Raji (cell line): ENCODE measurements around the gene NAPSA.

Experiments
- POLR2A ChIP-seq: IDR thresholded peaks from 2 replicates; pipeline ENCODE4 v1.6.1; 2011; ENCODE audit warnings: low read depth, low read length, control low read depth; ENCODE audit not compliant: insufficient read depth

The NAPSA gene

DNA sequence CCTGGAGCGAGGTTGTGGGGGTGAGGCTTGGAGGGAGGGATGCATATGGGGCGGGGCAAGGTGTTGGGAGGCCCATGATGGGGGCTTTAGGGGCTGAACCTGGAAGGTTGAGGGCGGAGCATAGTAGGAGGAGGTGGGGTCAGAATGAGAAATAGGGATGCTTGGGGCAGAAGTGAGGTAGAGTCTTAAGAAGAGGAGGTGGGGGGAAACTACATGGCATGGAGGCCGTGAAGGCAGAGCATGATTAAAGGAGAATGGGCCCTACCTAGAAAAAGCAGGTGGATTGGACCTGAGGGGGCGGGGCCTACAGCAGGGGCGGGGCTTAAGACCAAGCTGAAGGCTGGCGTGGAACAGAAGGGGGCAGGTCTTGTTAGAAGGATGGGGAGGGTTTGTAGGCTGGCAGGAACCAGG, 11.6 kb upstream of the NAPSA start:
- TF ChIP-seq POLR2A: no peak

- peak; percentile 73 for TF ChIP-seq POLR2A
Observed at GRCh38 chr19:50376166-50377050, 11.0 kb upstream of the NAPSA start, which contains the start of gene NR1H2. Gene NR1H2 (plus strand): TSS chr19:50376457. CDS start chr19:50377606, 1,149 bp downstream.

GRCh38 chr19:50371914-50372475, 6.6 kb upstream of the NAPSA start:
- no peak for TF ChIP-seq POLR2A

- TF ChIP-seq POLR2A: peak; percentile 65
Observed at GRCh38 chr19:50368649-50369570, 3.5 kb upstream of the NAPSA start.

GRCh38 chr19:50362656-50363424, 2.6 kb downstream of the NAPSA start:
- TF ChIP-seq POLR2A: no peak

DNA sequence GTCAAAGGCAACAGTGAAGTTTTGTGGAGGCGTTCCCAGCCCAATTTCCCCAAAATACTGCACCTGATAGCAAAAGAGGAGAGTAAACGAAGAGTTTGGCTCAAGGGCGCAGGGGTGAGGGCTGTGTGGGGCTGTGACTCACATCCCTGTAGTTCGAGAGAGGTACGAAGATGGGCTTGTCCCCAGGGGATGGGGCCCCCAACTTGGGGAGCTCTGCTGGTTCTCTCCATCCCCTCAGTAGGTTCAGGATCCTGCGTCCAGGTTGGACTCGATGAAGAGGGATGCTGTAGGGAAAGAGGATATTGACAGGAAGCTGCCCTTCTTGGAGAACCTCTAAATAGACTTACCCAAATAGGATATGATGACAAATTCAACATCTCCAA, 3.4 kb downstream of the NAPSA start:
- no peak for TF ChIP-seq POLR2A

- no peak for TF ChIP-seq POLR2A
Observed at GRCh38 chr19:50361290-50362029, 4.0 kb downstream of the NAPSA start.

- no peak for TF ChIP-seq POLR2A
Observed at GRCh38 chr19:50359328-50359818, 6.1 kb downstream of the NAPSA start.

GRCh38 chr19:50358483-50359327, 6.7 kb downstream of the NAPSA start:
- TF ChIP-seq POLR2A: peak; percentile 68

GRCh38 chr19:50357178-50358100, 8.0 kb downstream of the NAPSA start:
- peak; percentile 79 for TF ChIP-seq POLR2A

- no peak for TF ChIP-seq POLR2A
Observed at GRCh38 chr19:50356691-50357177, 8.7 kb downstream of the NAPSA start.

DNA sequence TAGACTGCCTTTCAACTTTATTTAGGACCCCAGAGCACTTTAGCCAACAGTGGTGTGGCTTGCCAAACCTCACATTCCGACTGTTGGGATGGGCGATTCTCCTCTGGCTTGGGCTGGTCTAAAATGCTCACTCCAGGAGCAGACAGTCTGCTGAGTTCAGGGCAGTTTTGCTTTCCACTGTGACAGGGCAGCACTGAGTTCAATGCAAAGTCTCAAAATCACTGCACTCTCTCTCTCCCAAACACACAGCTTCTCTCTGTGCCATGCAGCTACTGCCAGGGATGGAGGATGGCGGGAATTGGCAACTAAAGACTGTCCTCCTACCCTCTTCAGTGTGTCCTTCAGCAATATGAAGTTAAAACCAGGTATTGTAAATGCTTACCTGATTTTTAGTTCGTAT, 13.2 kb downstream of the NAPSA start:
- TF ChIP-seq POLR2A: no peak
